Measurements from ENCODE around the gene POLR2J.

DNA sequence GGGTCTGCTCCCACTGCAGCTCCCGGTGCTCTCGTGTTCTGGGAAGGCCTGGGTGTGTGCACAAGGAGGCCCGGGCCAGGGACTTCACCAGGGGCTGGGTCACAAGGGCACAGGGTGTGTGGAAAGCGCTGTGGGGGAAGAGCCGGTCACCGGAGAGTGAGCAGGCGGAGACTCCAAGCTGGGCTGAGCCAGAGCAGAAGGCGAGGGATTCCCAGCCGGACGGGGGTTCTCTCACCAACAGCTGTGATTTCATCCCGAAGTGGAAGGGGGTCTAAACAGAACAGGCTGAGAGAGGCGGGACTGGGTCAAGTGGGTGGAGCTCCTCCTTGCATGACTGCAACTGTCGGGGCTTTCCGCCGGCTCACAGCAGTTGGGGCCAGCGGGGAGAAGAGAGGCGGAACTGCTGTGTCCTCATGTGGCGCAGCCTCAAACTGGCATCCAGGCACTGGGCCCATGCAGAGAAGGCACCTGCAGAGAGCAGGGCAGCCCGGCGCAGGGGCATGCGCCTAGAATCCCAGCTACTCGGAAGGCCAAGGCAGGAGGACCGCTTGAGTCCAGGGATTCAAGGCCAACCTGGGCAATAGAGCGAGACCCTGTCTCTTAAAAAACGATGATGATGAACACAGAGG is 53.0 kb downstream of the POLR2J start:
- TF ChIP-seq, protein P1, sequence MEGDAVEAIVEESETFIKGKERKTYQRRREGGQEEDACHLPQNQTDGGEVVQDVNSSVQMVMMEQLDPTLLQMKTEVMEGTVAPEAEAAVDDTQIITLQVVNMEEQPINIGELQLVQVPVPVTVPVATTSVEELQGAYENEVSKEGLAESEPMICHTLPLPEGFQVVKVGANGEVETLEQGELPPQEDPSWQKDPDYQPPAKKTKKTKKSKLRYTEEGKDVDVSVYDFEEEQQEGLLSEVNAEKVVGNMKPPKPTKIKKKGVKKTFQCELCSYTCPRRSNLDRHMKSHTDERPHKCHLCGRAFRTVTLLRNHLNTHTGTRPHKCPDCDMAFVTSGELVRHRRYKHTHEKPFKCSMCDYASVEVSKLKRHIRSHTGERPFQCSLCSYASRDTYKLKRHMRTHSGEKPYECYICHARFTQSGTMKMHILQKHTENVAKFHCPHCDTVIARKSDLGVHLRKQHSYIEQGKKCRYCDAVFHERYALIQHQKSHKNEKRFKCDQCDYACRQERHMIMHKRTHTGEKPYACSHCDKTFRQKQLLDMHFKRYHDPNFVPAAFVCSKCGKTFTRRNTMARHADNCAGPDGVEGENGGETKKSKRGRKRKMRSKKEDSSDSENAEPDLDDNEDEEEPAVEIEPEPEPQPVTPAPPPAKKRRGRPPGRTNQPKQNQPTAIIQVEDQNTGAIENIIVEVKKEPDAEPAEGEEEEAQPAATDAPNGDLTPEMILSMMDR (IDR thresholded peaks at IDR 0.05): no peak
- no peak for TF ChIP-seq POLR2AphosphoS5 (IDR thresholded peaks at IDR 0.05)
- no peak for TF ChIP-seq POLR2A (IDR thresholded peaks at IDR 0.05)
